Tibial nerve (tissue), 3 donors: ENCODE measurements around the gene TAOK1.

ENCODE experiments used
- POLR2A ChIP-seq, 2 donors: fragments of 450-650 bp; IDR thresholded peaks; one replicate each; pipeline ENCODE4 v1.6.1; 2017; ENCODE audit warnings: antibody characterized with exemption in 2 of 2, mild to moderate bottlenecking in 2 of 2, moderate library complexity in 2 of 2
- TF ChIP-seq, protein P1 (sequence below), 5 experiments: fragments of 200-600 bp in 3 of 5; fragments of 450-650 bp in 2 of 5; sonication (generic) in 3 of 5; IDR thresholded peaks; one replicate each; pipeline ENCODE4 v1.5.1; 2016 to 2019; ENCODE audit warnings: antibody characterized with exemption in 5 of 5, mild to moderate bottlenecking in 3 of 5, moderate library complexity in 2 of 5

DNA sequence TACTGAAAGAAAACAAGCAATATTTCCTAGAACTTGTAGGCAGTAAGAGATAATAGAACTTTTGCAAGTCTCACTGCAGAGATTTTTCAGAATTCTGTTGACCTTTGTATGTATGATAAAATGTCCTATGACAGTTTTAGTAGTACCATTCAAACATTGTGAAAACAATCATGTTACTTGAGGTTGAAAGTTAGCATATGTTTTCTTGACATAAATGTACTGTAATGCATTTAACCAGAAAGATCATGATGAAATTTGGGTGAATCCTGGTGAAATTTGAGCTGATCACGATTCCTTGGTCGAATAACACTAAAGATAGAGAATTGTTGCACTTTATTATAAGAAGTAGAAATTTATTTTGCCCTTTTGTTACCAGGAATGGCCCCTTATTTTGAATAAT, 85.7 kb downstream of the TAOK1 start:
- TF ChIP-seq, protein P1, sequence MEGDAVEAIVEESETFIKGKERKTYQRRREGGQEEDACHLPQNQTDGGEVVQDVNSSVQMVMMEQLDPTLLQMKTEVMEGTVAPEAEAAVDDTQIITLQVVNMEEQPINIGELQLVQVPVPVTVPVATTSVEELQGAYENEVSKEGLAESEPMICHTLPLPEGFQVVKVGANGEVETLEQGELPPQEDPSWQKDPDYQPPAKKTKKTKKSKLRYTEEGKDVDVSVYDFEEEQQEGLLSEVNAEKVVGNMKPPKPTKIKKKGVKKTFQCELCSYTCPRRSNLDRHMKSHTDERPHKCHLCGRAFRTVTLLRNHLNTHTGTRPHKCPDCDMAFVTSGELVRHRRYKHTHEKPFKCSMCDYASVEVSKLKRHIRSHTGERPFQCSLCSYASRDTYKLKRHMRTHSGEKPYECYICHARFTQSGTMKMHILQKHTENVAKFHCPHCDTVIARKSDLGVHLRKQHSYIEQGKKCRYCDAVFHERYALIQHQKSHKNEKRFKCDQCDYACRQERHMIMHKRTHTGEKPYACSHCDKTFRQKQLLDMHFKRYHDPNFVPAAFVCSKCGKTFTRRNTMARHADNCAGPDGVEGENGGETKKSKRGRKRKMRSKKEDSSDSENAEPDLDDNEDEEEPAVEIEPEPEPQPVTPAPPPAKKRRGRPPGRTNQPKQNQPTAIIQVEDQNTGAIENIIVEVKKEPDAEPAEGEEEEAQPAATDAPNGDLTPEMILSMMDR (IDR thresholded peaks at IDR 0.05) = no peak
- TF ChIP-seq POLR2A (IDR thresholded peaks at IDR 0.05) = no peak
